ENCODE measurements around the gene USP16. TPM values are rescaled to one million over a fixed set of nuclear protein-coding genes. Genes with fewer than 3 reads are reported as not detected.
A peak's percentile ranks its signal among the peaks of the same experiment; 100 is the strongest.

Gene USP16
- total RNA-seq, 1 experiment from 2014 or later: 30.6 TPM

GRCh38 chr21:28993293-28993629 lies 31.2 kb upstream of the USP16 start:
- Histone ChIP-seq H3K14ac (ENCODE audit: insufficient read depth, low read length) (peak overlapping the region; percentile 61; the same call in 1 of the 2 replicates), H2BK15ac (ENCODE audit: low read depth, low read length) (no peak overlapping the region), H3K23ac (ENCODE audit: insufficient read length, low read depth, low read length) (no peak overlapping the region), H2AFZ (ENCODE audit: low read length) (no peak overlapping the region), H3T11ph (ENCODE audit: low read length) (no peak overlapping the region), H2BK5ac (ENCODE audit: insufficient read length, low read length) (peak overlapping the region; percentile 87), H2BK20ac (ENCODE audit: low read depth, low read length, poor library complexity, severe bottlenecking) (no peak overlapping the region), H3K4me2 (ENCODE audit: insufficient read depth, insufficient read length, low read length) (peak overlapping the region; percentile 64), H2AK5ac (ENCODE audit: insufficient read length, low read length) (peak overlapping the region; percentile 83), H2BK12ac (ENCODE audit: insufficient read length, low read depth, low read length) (peak overlapping the region; percentile 38), H2BK120ac (ENCODE audit: low read depth, low read length, poor library complexity, severe bottlenecking) (no peak overlapping the region), H3K79me2 (ENCODE audit: insufficient read depth, low read length) (peaks cover 5% of the 10 kb centered on the region; the same call in 1 of the 2 replicates), H3K56ac (ENCODE audit: insufficient read length, low read depth, low read length) (no peak overlapping the region), H3K4ac (ENCODE audit: low read depth, low read length) (no peak overlapping the region), H3K27ac (ENCODE audit: insufficient read length, low read depth, low read length) (peak overlapping the region; percentile 54), H3K9ac (ENCODE audit: extremely low read depth, insufficient read length, low read length) (peak overlapping the region; percentile 89), H3K18ac (ENCODE audit: insufficient read length, low read depth, low read length) (peak overlapping the region; percentile 86), H3K4me1 (ENCODE audit: insufficient read depth, low read length) (peaks cover 2% of the 10 kb centered on the region; the same call in 1 of the 2 replicates), H4K91ac (ENCODE audit: insufficient read length, low read depth, low read length) (peak overlapping the region; percentile 69), H4K8ac (replicated peaks; ENCODE audit: insufficient read length, low read depth, low read length) (peak overlapping the region; percentile 98), H4K5ac (ENCODE audit: insufficient read length, low read depth, low read length) (peak overlapping the region; percentile 90), H3K79me1 (ENCODE audit: insufficient read depth, low read depth, low read length, poor library complexity, severe bottlenecking) (peaks cover 5% of the 10 kb centered on the region), H3K9me3 (ENCODE audit: control insufficient read depth, low read depth, low read length) (no peaks in the 10 kb centered on the region), H4K20me1 (ENCODE audit: control insufficient read depth, insufficient read depth, insufficient read length) (no peaks in the 10 kb centered on the region), H3K27me3 (ENCODE audit: insufficient read depth, low read length) (no peaks in the 10 kb centered on the region), H3K23me2 (ENCODE audit: insufficient read length, low read depth, low read length, poor library complexity, severe bottlenecking) (peaks cover 7% of the 10 kb centered on the region)
- no peaks in the 10 kb centered on the region; a peak in 1 of 5 replicates for H3K9me3 Mint-ChIP-seq
- no peaks in the 10 kb centered on the region; a peak in 1 of 7 replicates for H3K36me3 Mint-ChIP-seq (ENCODE audit: insufficient read depth in 1 of 3, low read depth in 3 of 3)
- TF ChIP-seq, protein P1, sequence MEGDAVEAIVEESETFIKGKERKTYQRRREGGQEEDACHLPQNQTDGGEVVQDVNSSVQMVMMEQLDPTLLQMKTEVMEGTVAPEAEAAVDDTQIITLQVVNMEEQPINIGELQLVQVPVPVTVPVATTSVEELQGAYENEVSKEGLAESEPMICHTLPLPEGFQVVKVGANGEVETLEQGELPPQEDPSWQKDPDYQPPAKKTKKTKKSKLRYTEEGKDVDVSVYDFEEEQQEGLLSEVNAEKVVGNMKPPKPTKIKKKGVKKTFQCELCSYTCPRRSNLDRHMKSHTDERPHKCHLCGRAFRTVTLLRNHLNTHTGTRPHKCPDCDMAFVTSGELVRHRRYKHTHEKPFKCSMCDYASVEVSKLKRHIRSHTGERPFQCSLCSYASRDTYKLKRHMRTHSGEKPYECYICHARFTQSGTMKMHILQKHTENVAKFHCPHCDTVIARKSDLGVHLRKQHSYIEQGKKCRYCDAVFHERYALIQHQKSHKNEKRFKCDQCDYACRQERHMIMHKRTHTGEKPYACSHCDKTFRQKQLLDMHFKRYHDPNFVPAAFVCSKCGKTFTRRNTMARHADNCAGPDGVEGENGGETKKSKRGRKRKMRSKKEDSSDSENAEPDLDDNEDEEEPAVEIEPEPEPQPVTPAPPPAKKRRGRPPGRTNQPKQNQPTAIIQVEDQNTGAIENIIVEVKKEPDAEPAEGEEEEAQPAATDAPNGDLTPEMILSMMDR (conservative IDR thresholded peaks at IDR 0.05): no peak
- no CpG with 5 or more reads among the region's 4 CpGs for WGBS (ENCODE audit: extremely low coverage, insufficient read length, low lambda C conversion rate)
- no peak for DNase-seq
- H3K4me3 Mint-ChIP-seq: peak overlapping the region; percentile 94 to 96
- H3K27ac Mint-ChIP-seq: peak overlapping the region; percentile 98 to 99 (median 98)
- H3K4me1 Mint-ChIP-seq: peaks cover 10 to 19% of the 10 kb centered on the region in 2 experiments
- H3K27me3 Mint-ChIP-seq (ENCODE audit: low read depth): no peaks in the 10 kb centered on the region; the same call in 1 of the 2 replicates
